CD4-positive, alpha-beta T cell (primary cell): ENCODE measurements around the gene NABP2. TPM values are rescaled to one million over a fixed set of nuclear protein-coding genes. Genes with fewer than 3 reads are reported as not detected.

Experiments
- ATAC-seq: fragments of 200-7000 bp; cut with Tn5 transposase; one replicate; pipeline ENCODE4 v1.10.0; 2022; ENCODE audit warnings: mild to moderate bottlenecking; ENCODE audit not compliant: poor library complexity
- CTCF ChIA-PET: fragments of 350-600 bp; sonication (Branson Sonifier 250); formaldehyde crosslinking; loops from one replicate; lab custom pipeline; 2021; ENCODE audit warnings: antibody characterized with exemption, inconsistent platforms; lab: Charles Lee
- POLR2A ChIA-PET: fragments of 350-600 bp; sonication (Branson Sonifier 250); formaldehyde crosslinking; loops from one replicate; lab custom pipeline; 2021; ENCODE audit warnings: antibody characterized with exemption, inconsistent platforms; lab: Charles Lee
- DNase-seq, 14 experiments: peaks; one replicate each; pipeline ENCODE4 v3.0.0-alpha.2; 2013 to 2020; ENCODE audit warnings: mixed read lengths in 2 of 14
- H3K27ac ChIP-seq, 2 donors: one replicate each; pipeline versions ENCODE4 v1.5.1 to v1.7.0; 2013; ENCODE audit warnings: low read length in 2 of 2, low read depth in 1 of 2, mild to moderate bottlenecking in 1 of 2
- H3K27me3 ChIP-seq, 2 experiments: 1 replicate in 1 of 2; 2 replicates in 1 of 2; pipeline versions ENCODE4 v1.6.1 to v1.7.0; 2013; ENCODE audit warnings: low read length in 2 of 2, control low read depth in 1 of 2, mild to moderate bottlenecking in 1 of 2, moderate library complexity in 1 of 2; ENCODE audit not compliant: insufficient read depth in 2 of 2, control insufficient read depth in 1 of 2
- H3K36me3 ChIP-seq: one replicate; pipeline ENCODE4 v1.6.1; 2013; ENCODE audit warnings: low read length, control low read depth; ENCODE audit not compliant: insufficient read depth
- H3K4me1 ChIP-seq: one replicate; pipeline ENCODE4 v1.6.1; 2013; ENCODE audit warnings: low read length, control low read depth; ENCODE audit not compliant: insufficient read depth
- H3K4me3 ChIP-seq: one replicate; pipeline ENCODE4 v1.5.1; 2013; ENCODE audit warnings: mild to moderate bottlenecking, low read length, moderate library complexity
- H3K9me3 ChIP-seq, 2 experiments: 1 replicate in 1 of 2; 2 replicates in 1 of 2; pipeline versions ENCODE4 v1.6.1 to v1.7.0; 2013; ENCODE audit warnings: low read length in 2 of 2, mild to moderate bottlenecking in 2 of 2, control low read depth in 1 of 2, moderate library complexity in 1 of 2; ENCODE audit not compliant: control insufficient read depth in 1 of 2, insufficient read depth in 1 of 2
- H3K27ac Mint-ChIP-seq: one replicate; pipeline ENCODE4 v1.8.0; 2020; ENCODE audit warnings: mixed read lengths
- H3K27me3 Mint-ChIP-seq: one replicate; pipeline ENCODE4 v1.8.0; 2021; ENCODE audit warnings: mixed read lengths
- H3K36me3 Mint-ChIP-seq: one replicate; pipeline ENCODE4 v1.8.0; 2021; ENCODE audit warnings: low read depth, mixed read lengths
- H3K4me1 Mint-ChIP-seq: one replicate; pipeline ENCODE4 v1.8.0; 2021; ENCODE audit warnings: low read depth, mixed read lengths
- H3K4me3 Mint-ChIP-seq: one replicate; pipeline ENCODE4 v1.8.0; 2020; ENCODE audit warnings: mild to moderate bottlenecking, mixed read lengths
- H3K9me3 Mint-ChIP-seq: one replicate; pipeline ENCODE4 v1.8.0; 2020; ENCODE audit warnings: mixed read lengths
- intact Hi-C, 2 experiments: fragments of 100-400 bp; cut with DNase I in 1 of 2; cut with micrococcal nuclease in 1 of 2; formaldehyde crosslinking; loops; one replicate each; pipeline versions ENCODE4 v1.15.1 to v1.9.0; 2023 to 2025; cut with DNase I, micrococcal nuclease
- polyA plus RNA-seq, 2 donors: library from polyadenylated mRNA; unstranded; fragments of 120-200 nt; gene quantifications; one replicate each; pipeline ENCODE4 v1.2.1, GENCODE V29; 2013
- total RNA-seq, 174 experiments: library from RNA in 2 of 174; stranded (reverse) in 2 of 174; gene quantifications; one replicate each; pipeline ENCODE4 v1.2.3 and lab custom pipeline; 2021 to 2026
- TF ChIP-seq, protein P1 (sequence below): fragments of 200-600 bp; IDR thresholded peaks from one replicate; pipeline ENCODE4 v1.8.0; 2022; ENCODE audit warnings: antibody characterized with exemption, mild to moderate bottlenecking

Gene NABP2
- total RNA-seq, result 1 to 10 TPM; 7.6 to 9.1 TPM
- polyA plus RNA-seq (2013, experiment 1 of 2), result 15.8 TPM
- polyA plus RNA-seq (2013, experiment 2 of 2), result 18.1 TPM
- total RNA-seq (lab: John Stamatoyannopoulos, UW), result 3.8 to 90.4 (median 10.8) reads per million in 172 experiments

DNA sequence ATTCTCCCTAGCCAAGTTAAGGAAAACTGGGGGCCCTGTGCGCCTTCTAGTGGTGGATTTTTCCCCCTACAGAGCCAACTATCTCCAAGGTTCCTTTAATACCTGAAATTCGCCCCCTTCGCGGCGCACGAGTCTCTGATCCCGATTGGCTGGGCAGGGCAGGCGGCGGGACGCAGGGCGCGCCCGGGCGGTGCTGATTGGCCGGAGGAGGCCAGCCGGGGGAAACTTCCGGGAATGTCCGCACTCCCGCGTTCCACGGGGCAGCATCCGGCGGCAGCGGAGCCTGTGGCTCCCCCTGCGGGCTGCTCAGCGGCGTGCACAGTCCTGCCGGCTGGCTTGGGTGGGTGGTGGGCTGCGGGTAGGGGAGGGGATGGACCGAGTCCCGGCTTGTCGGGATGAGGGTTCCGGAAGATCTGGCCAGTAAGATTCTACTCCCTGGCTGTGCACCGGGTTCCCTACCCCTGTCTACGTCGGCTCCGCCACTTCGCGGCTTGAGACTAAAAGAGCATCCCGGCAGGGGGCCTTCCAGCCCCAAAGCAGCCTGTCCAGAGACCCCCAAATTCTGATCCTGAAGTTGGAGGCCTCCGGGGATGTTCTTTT lies at the start of gene NABP2:
Gene NABP2 (plus strand): TSS at position 241 of the 600 bp plus-strand sequence. CDS start 515 bp downstream, outside the sequence.
- POLR2A ChIA-PET, result no interaction called here
- Mint-ChIP-seq H3K36me3 (peaks cover 21% of the 10 kb centered on the region), H3K27me3 (no peaks in the 10 kb centered on the region), H3K4me3 (peak within 1 kb of the TSS; percentile 98), H3K27ac (peak within 1 kb of the TSS; percentile 100), H3K9me3 (no peaks in the 10 kb centered on the region), H3K4me1 (peaks cover 48% of the 10 kb centered on the region)
- peak within 1 kb of the TSS; percentile 60 to 81 for H3K27ac ChIP-seq
- peak within 1 kb of the TSS; percentile 70 for H3K4me3 ChIP-seq
- H3K36me3 ChIP-seq, result peaks cover 2% of the 10 kb centered on the region
- intact Hi-C loops, result loop anchor here (1.0 to 10.0 kb wide), 7 partner anchors 31 to 485 kb away; partner anchors contain the start of genes ANKRD52 (in 1 of the 2) and RPS26 (in 1 of the 2)
- peaks cover 56% of the 10 kb centered on the region for H3K4me1 ChIP-seq
- ATAC-seq (peak; percentile 66), DNase-seq (peak; percentile 73 to 96 (median 88))
- no peaks in the 10 kb centered on the region for H3K9me3 ChIP-seq
- CTCF ChIA-PET, result interaction anchor here (1.7 to 4.8 kb wide), 4 partner anchors 18 to 34 kb away, joined by 7 to 31 read pairs (median 17); partner anchors contain the start of gene SMARCC2
- TF ChIP-seq, protein P1, sequence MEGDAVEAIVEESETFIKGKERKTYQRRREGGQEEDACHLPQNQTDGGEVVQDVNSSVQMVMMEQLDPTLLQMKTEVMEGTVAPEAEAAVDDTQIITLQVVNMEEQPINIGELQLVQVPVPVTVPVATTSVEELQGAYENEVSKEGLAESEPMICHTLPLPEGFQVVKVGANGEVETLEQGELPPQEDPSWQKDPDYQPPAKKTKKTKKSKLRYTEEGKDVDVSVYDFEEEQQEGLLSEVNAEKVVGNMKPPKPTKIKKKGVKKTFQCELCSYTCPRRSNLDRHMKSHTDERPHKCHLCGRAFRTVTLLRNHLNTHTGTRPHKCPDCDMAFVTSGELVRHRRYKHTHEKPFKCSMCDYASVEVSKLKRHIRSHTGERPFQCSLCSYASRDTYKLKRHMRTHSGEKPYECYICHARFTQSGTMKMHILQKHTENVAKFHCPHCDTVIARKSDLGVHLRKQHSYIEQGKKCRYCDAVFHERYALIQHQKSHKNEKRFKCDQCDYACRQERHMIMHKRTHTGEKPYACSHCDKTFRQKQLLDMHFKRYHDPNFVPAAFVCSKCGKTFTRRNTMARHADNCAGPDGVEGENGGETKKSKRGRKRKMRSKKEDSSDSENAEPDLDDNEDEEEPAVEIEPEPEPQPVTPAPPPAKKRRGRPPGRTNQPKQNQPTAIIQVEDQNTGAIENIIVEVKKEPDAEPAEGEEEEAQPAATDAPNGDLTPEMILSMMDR, result peak; percentile 88
- H3K27me3 ChIP-seq, result no peaks in the 10 kb centered on the region

DNA sequence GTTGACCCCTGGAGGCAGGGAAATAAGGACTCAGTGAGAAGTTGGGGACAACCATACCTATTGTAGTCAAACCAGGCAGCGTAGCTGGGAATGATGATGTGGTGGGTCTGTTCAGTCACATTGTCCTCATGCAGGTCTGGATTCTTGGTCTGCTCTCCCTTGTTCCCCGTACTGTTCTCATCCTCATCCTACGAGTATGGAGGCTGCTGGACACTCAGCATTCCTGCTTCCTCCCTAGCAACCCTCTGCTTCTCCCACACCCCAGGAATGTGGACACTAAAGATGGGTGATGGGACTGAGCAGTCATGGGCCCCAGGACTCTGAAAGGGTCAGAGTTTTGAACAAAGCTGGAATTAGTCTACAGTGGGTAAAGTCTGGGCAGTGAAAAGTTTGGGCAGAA lies 45.8 kb upstream of the NABP2 start:
- no peak for DNase-seq
- no peaks in the 10 kb centered on the region for H3K4me1 ChIP-seq
- TF ChIP-seq, protein P1, result no peak
- no peaks in the 10 kb centered on the region for H3K27me3 Mint-ChIP-seq
- peaks cover 77% of the 10 kb centered on the region for H3K36me3 ChIP-seq
- ChIA-PET POLR2A (interaction anchor here (0.8 to 0.9 kb wide), 2 partner anchors 11 to 20 kb away, joined by 3 to 4 read pairs; partner anchors contain the start of genes MYL6 and SMARCC2), CTCF (interaction anchor here (1.0 to 2.3 kb wide), 3 partner anchors 11 to 52 kb away, joined by 3 to 6 read pairs (median 4); partner anchors contain the start of gene SMARCC2)
- H3K4me3 ChIP-seq, result no peak overlapping the region
- H3K27ac ChIP-seq, result no peak overlapping the region
- H3K27ac Mint-ChIP-seq, result no peak overlapping the region
- no peaks in the 10 kb centered on the region for H3K9me3 ChIP-seq
- no peaks in the 10 kb centered on the region for H3K27me3 ChIP-seq
- H3K4me3 Mint-ChIP-seq, result no peak overlapping the region
- intact Hi-C loops, result no loop called here
- no peaks in the 10 kb centered on the region for H3K4me1 Mint-ChIP-seq
- H3K9me3 Mint-ChIP-seq, result no peaks in the 10 kb centered on the region
- peaks cover 87% of the 10 kb centered on the region for H3K36me3 Mint-ChIP-seq
- ATAC-seq, result no peak

DNA sequence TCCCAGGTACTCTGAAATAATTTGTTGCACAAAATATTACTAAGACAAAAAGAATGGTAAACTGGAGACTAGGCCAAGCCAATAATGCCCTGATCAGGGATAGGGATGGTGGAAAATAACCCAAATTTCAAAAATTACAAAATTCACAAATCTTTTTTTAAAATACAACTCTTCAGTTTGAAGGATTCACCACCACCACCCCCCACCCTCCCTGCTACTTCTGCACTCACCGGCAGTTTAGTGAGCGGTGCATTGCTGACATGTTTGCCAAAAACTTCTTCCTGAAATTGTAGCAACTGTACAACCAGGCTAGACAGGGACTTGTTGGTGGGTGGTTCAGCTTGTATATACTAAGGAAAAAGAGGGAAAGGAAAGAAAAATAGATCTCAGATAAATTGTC lies 37.2 kb upstream of the NABP2 start:
- POLR2A ChIA-PET, result interaction anchor here (4.1 kb wide), 1 partner anchor 59 kb away, joined by 113 read pairs; the partner anchor contains the start of gene ESYT1
- Histone ChIP-seq H3K4me3 (no peak overlapping the region), H3K27me3 (no peaks in the 10 kb centered on the region), H3K27ac (no peak overlapping the region), H3K4me1 (peaks cover 33% of the 10 kb centered on the region), H3K9me3 (no peaks in the 10 kb centered on the region), H3K36me3 (peaks cover 48% of the 10 kb centered on the region)
- CTCF ChIA-PET, result interaction anchor here (3.9 to 4.7 kb wide), 2 partner anchors 26 to 60 kb away, joined by 42 to 138 read pairs; partner anchors contain the start of gene ESYT1
- H3K4me1 Mint-ChIP-seq, result peaks cover 35% of the 10 kb centered on the region
- peak overlapping the region; percentile 99 for H3K27ac Mint-ChIP-seq
- DNase-seq (no peak), ATAC-seq (no peak)
- H3K27me3 Mint-ChIP-seq, result peaks cover 5% of the 10 kb centered on the region
- TF ChIP-seq, protein P1, result no peak
- peaks cover 74% of the 10 kb centered on the region for H3K36me3 Mint-ChIP-seq
- intact Hi-C loops, result loop anchor here in 1 of 2 experiments (5.0 kb wide), 2 partner anchors 35 to 445 kb away; partner anchors contain the start of genes GDF11 and MYL6B
- peak overlapping the region; percentile 70 for H3K4me3 Mint-ChIP-seq
- no peaks in the 10 kb centered on the region for H3K9me3 Mint-ChIP-seq
